Epithelial cell of proximal tubule (primary cell): ENCODE data around the gene MET. TPM values are rescaled to one million over a fixed set of nuclear protein-coding genes. Genes with fewer than 3 reads are reported as not detected.

ENCODE experiments used
- total RNA-seq: library from RNA; depleted of rRNA; stranded (reverse); fragments of >200 nt; gene quantifications from 2 replicates; pipeline ENCODE4 v1.2.3, GENCODE V29; 2015

The MET gene
- total RNA-seq, 1 donor from 2014 or later, result 155 TPM

Other genes with a start within 250 kb of the MET start
- gene CAV2, start 172.5 kb upstream of the MET start, total RNA-seq, result 81.7 and 94.1 TPM in 2 replicates
- 66.7 and 110 TPM in 2 replicates for gene CAV1, start 147.2 kb upstream of the MET start, total RNA-seq
- gene CAPZA2, start 190.4 kb downstream of the MET start, total RNA-seq, result 89.7 and 111 TPM in 2 replicates